Neuronal stem cell (in vitro differentiated cells): ENCODE measurements around the gene PRSS21.

Experiments used
- DNase-seq: peaks from one replicate; pipeline ENCODE4 v3.0.0-alpha.2; 2013; ENCODE audit warnings: low spot score
- H2AFZ ChIP-seq: one replicate; pipeline ENCODE4 v1.6.1; 2013; ENCODE audit warnings: mild to moderate bottlenecking, low read length, inconsistent platforms
- H2AK5ac ChIP-seq: 2 replicates; pipeline ENCODE4 v1.6.1; 2013; ENCODE audit warnings: low read depth, mild to moderate bottlenecking, inconsistent platforms, low read length, moderate library complexity, mixed read lengths
- H2BK120ac ChIP-seq: 2 replicates; pipeline ENCODE4 v1.6.1; 2013; ENCODE audit warnings: low read depth, mild to moderate bottlenecking, inconsistent platforms, low read length, moderate library complexity, mixed read lengths
- H2BK12ac ChIP-seq: one replicate; pipeline ENCODE4 v1.6.1; 2013; ENCODE audit warnings: low read length, inconsistent platforms
- H2BK15ac ChIP-seq: 2 replicates; pipeline ENCODE4 v1.6.1; 2013; ENCODE audit warnings: mild to moderate bottlenecking, low read length, inconsistent platforms, mixed read lengths
- H2BK5ac ChIP-seq: one replicate; pipeline ENCODE4 v1.6.1; 2013; ENCODE audit warnings: inconsistent platforms, mild to moderate bottlenecking, low read length, moderate library complexity
- H3K14ac ChIP-seq: one replicate; pipeline ENCODE4 v1.6.1; 2013; ENCODE audit warnings: low read length, inconsistent platforms
- H3K18ac ChIP-seq: 2 replicates; pipeline ENCODE4 v1.6.1; 2013; ENCODE audit warnings: low read length, inconsistent platforms
- H3K23ac ChIP-seq: 2 replicates; pipeline ENCODE4 v1.6.1; 2013; ENCODE audit warnings: low read depth, mild to moderate bottlenecking, mixed read lengths, low read length, inconsistent platforms; ENCODE audit not compliant: poor library complexity
- H3K27ac ChIP-seq: replicated peaks from 3 replicates; pipeline ENCODE4 v1.5.1; 2013; ENCODE audit warnings: low read length, inconsistent platforms
- H3K27me3 ChIP-seq, 3 experiments: 2 replicates each; pipeline ENCODE4 v1.6.1; 2013; ENCODE audit warnings: low read length in 3 of 3, mild to moderate bottlenecking in 2 of 3, inconsistent platforms in 1 of 3, low read depth in 1 of 3, mixed read lengths in 1 of 3, moderate library complexity in 1 of 3; ENCODE audit not compliant: control insufficient read depth in 3 of 3, insufficient read depth in 3 of 3
- H3K36me3 ChIP-seq, 2 donors: replicated peaks in 1 of 2; 2 replicates each; pipeline ENCODE4 v1.6.1; 2013; ENCODE audit warnings: low read length in 2 of 2; ENCODE audit not compliant: control insufficient read depth in 2 of 2, insufficient read depth in 2 of 2
- H3K4ac ChIP-seq: 2 replicates; pipeline ENCODE4 v1.6.1; 2013; ENCODE audit warnings: inconsistent platforms, mild to moderate bottlenecking, low read length, moderate library complexity
- H3K4me1 ChIP-seq, 2 donors: 1 replicate in 1 of 2; 2 replicates in 1 of 2; pipeline ENCODE4 v1.6.1; 2013; ENCODE audit warnings: low read length in 2 of 2, low read depth in 1 of 2; ENCODE audit not compliant: control insufficient read depth in 2 of 2, insufficient read depth in 1 of 2
- H3K4me2 ChIP-seq: one replicate; pipeline ENCODE4 v1.6.1; 2013; ENCODE audit warnings: mild to moderate bottlenecking, low read length, inconsistent platforms; ENCODE audit not compliant: insufficient read depth, poor library complexity, severe bottlenecking
- H3K4me3 ChIP-seq, 2 donors: 2 replicates each; pipeline ENCODE4 v1.5.1; 2013; ENCODE audit warnings: low read length in 2 of 2, mild to moderate bottlenecking in 2 of 2, inconsistent platforms in 1 of 2, moderate library complexity in 1 of 2
- H3K79me1 ChIP-seq: one replicate; pipeline ENCODE4 v1.6.1; 2013; ENCODE audit warnings: low read depth, mild to moderate bottlenecking, inconsistent platforms, low read length, moderate library complexity
- H3K9ac ChIP-seq: one replicate; pipeline ENCODE4 v1.6.1; 2013; ENCODE audit warnings: mild to moderate bottlenecking, low read depth, low read length, inconsistent platforms; ENCODE audit not compliant: poor library complexity
- H3K9me3 ChIP-seq, 2 donors: replicated peaks in 1 of 2; 2 replicates each; pipeline versions ENCODE3 to v1.6.1; 2013; ENCODE audit warnings: low read length in 2 of 2, mild to moderate bottlenecking in 2 of 2, inconsistent platforms in 1 of 2, low read depth in 1 of 2, mixed read lengths in 1 of 2, moderate library complexity in 1 of 2; ENCODE audit not compliant: control insufficient read depth in 2 of 2, insufficient read depth in 1 of 2
- H4K8ac ChIP-seq: one replicate; pipeline ENCODE4 v1.6.1; 2013; ENCODE audit warnings: low read depth, mild to moderate bottlenecking, inconsistent platforms, low read length, moderate library complexity
- H4K91ac ChIP-seq: one replicate; pipeline ENCODE4 v1.6.1; 2013; ENCODE audit warnings: low read length, low read depth, mild to moderate bottlenecking, inconsistent platforms; ENCODE audit not compliant: poor library complexity
- WGBS, 2 donors: extraction: QIAGEN DNeasy Blood & Tissue Kit; methylation state at CpG; one replicate each; pipeline ENCODE4 v1.1.7; 2013; ENCODE audit warnings: missing lambda C conversion rate in 2 of 2, mixed read lengths in 1 of 2; ENCODE audit not compliant: insufficient read length in 2 of 2, insufficient replicate concordance in 1 of 2; ENCODE audit errors: extremely low coverage in 2 of 2; 5-methylcytosine and 5-hydroxymethylcytosine counted together

The PRSS21 gene

GRCh38 chr16:2786826-2787151, 30.2 kb upstream of the PRSS21 start:
- Histone ChIP-seq H3K9ac (no peak overlapping the region), H3K9me3 (no peaks in the 10 kb centered on the region), H3K23ac (no peak overlapping the region), H3K4me1 (peaks cover 4 to 10% of the 10 kb centered on the region in 2 donors), H3K79me1 (no peaks in the 10 kb centered on the region), H2BK12ac (no peak overlapping the region), H3K14ac (no peak overlapping the region), H2AK5ac (peak overlapping the region; percentile 99), H2BK15ac (peak overlapping the region; percentile 93), H4K8ac (no peak overlapping the region), H3K4me2 (no peak overlapping the region), H2BK120ac (no peak overlapping the region), H3K27ac (no peak overlapping the region), H3K18ac (no peak overlapping the region), H3K4me3 (no peak overlapping the region), H3K4ac (no peak overlapping the region), H4K91ac (no peak overlapping the region), H3K27me3 (peaks cover 0 to 10% (median 0%) of the 10 kb centered on the region in 3 experiments), H2AFZ (no peak overlapping the region), H3K36me3 (no peaks in the 10 kb centered on the region), H2BK5ac (no peak overlapping the region)
- DNase-seq = no peak
- 100% methylated on average over 2 of the region's 3 CpGs; no CpG with 5 or more reads in 1 of the 2 donors for WGBS, 2 donors

- H3K14ac ChIP-seq = peak within 1 kb of the TSS; percentile 97
- 100% methylated on average over 1 of the region's 10 CpGs; no CpG with 5 or more reads in 1 of the 2 donors for WGBS, 2 donors
- no peak within 1 kb of the TSS for H3K23ac ChIP-seq
- no peaks in the 10 kb centered on the region for H3K36me3 ChIP-seq
- H4K8ac ChIP-seq = no peak within 1 kb of the TSS
- peak within 1 kb of the TSS; percentile 60 for H3K9ac ChIP-seq
- peak within 1 kb of the TSS; percentile 70 for H2BK5ac ChIP-seq
- H3K4me1 ChIP-seq = peaks cover 4 to 10% of the 10 kb centered on the region in 2 donors
- peaks cover 0 to 10% (median 0%) of the 10 kb centered on the region in 3 experiments for H3K27me3 ChIP-seq
- H2AFZ ChIP-seq = peak within 1 kb of the TSS; percentile 82
- H4K91ac ChIP-seq = no peak within 1 kb of the TSS
- H3K18ac ChIP-seq = peak within 1 kb of the TSS; percentile 76
- H3K4me2 ChIP-seq = peak within 1 kb of the TSS; percentile 43
- H3K27ac ChIP-seq = peak within 1 kb of the TSS; percentile 43
- H3K9me3 ChIP-seq = no peaks in the 10 kb centered on the region
- H3K4ac ChIP-seq = peak within 1 kb of the TSS; percentile 23
- peak within 1 kb of the TSS; percentile 67 for H2BK120ac ChIP-seq
- H2BK15ac ChIP-seq = peak within 1 kb of the TSS; percentile 93
- H3K4me3 ChIP-seq = no peak within 1 kb of the TSS
- peak within 1 kb of the TSS; percentile 99 for H2AK5ac ChIP-seq
- peak within 1 kb of the TSS; percentile 94 for H2BK12ac ChIP-seq
- no peak for DNase-seq
- no peaks in the 10 kb centered on the region for H3K79me1 ChIP-seq
Measured at GRCh38 chr16:2787406-2787805, 29.6 kb upstream of the PRSS21 start, which contains the start of gene PRSS33. Gene PRSS33, minus strand, starts transcription at chr16:2787560. Its CDS starts 1,013 bp downstream, at chr16:2786547.

GRCh38 chr16:2787961-2788360, 29.1 kb upstream of the PRSS21 start:
- DNase-seq = no peak
- Histone ChIP-seq H3K18ac (peak overlapping the region; percentile 66), H3K79me1 (no peaks in the 10 kb centered on the region), H2AK5ac (peak overlapping the region; percentile 15), H3K14ac (no peak overlapping the region), H2BK15ac (no peak overlapping the region), H3K27ac (no peak overlapping the region), H4K8ac (no peak overlapping the region), H3K27me3 (peaks cover 0 to 10% (median 0%) of the 10 kb centered on the region in 3 experiments), H3K9ac (no peak overlapping the region), H3K23ac (no peak overlapping the region), H3K4me1 (peaks cover 4 to 10% of the 10 kb centered on the region in 2 donors), H3K4me3 (no peak overlapping the region), H3K36me3 (no peaks in the 10 kb centered on the region), H3K9me3 (no peaks in the 10 kb centered on the region), H2AFZ (peak overlapping the region; percentile 82), H4K91ac (no peak overlapping the region), H2BK5ac (peak overlapping the region; percentile 29), H3K4ac (no peak overlapping the region), H3K4me2 (peak overlapping the region; percentile 43), H2BK120ac (peak overlapping the region; percentile 67), H2BK12ac (no peak overlapping the region)
- no CpG with 5 or more reads among the region's 7 CpGs for WGBS, 2 donors

GRCh38 chr16:2790631-2791030, 26.4 kb upstream of the PRSS21 start:
- Histone ChIP-seq H2AK5ac (no peak overlapping the region), H3K4me1 (peaks cover 4 to 10% of the 10 kb centered on the region in 2 donors), H3K23ac (no peak overlapping the region), H3K4me3 (no peak overlapping the region), H3K18ac (no peak overlapping the region), H2BK12ac (no peak overlapping the region), H2BK15ac (no peak overlapping the region), H4K91ac (no peak overlapping the region), H3K27me3 (peaks cover 0 to 10% (median 0%) of the 10 kb centered on the region in 3 experiments), H3K27ac (no peak overlapping the region), H3K4me2 (no peak overlapping the region), H3K9me3 (no peaks in the 10 kb centered on the region), H3K9ac (no peak overlapping the region), H3K36me3 (no peaks in the 10 kb centered on the region), H2BK120ac (no peak overlapping the region), H4K8ac (no peak overlapping the region), H3K4ac (no peak overlapping the region), H3K79me1 (no peaks in the 10 kb centered on the region), H3K14ac (no peak overlapping the region), H2BK5ac (no peak overlapping the region), H2AFZ (no peak overlapping the region)
- no CpG with 5 or more reads among the region's 5 CpGs for WGBS, 2 donors
- no peak for DNase-seq
